Occipital lobe (tissue), 2 donors: Measurements from ENCODE around the gene GPR153. TPM values are rescaled to one million over a fixed set of nuclear protein-coding genes. Genes with fewer than 3 reads are reported as not detected.

Experiments used
- DNase-seq: peaks from one replicate; lab custom pipeline; 2025; lab: John Stamatoyannopoulos, UW
- total RNA-seq: library from RNA; depleted of rRNA; stranded (reverse); fragments of >200 nt; gene quantifications from one replicate; pipeline ENCODE4 v1.2.3, GENCODE V29; 2014

Gene GPR153
- total RNA-seq, 1 donor from 2014 or later, result 25.3 TPM

DNA sequence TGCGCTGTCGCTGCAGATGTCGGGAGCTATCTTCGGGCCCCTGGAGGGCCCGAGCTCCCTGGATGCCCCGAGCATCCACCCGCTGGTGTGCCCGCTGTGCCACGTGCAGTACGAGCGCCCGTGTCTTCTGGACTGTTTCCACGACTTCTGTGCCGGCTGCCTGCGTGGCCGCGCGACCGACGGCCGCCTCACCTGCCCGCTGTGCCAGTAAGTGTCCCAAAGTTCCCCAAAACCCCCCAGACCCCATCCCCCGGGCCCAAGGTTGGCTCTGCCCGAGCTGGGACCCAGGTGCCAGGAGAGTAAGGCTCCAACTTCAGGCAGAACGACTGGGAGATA is 54.4 kb downstream of the GPR153 start:
- no peak for DNase-seq

DNA sequence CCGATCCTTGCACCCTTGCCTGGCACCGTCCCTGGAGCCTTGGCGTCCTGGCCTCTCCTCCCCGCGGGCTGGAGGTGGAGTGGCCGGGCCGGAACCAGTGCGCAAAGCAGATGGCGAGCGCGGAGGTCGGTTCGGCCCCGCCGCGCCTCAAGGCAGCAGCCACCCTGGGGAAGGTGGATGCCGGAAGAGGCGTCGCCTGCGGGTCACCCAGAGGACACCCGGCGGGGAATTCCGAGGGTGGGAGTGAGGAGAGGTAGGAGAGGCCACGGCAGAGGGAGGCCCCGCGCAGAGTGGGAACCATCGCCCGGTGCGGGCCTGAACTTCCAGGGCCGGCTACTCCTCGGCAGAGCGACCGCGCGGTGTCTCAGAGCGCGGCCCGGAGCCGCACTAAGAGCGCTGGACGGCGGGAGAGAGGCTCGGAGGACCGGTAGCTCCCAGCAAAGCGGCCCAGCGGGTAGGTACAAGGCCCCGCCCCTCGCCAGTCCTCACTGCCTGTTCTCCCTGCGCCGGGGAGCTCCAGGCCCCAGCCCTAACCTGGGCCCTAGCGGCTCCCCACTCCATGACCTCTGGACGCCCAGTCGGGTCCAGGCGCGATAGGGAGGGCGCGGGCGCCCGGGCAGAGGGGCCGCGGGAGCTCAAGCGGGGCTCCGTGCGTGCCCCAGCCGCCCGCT is 54.9 kb downstream of the GPR153 start, which contains the start of gene RNF207:
RNF207 (plus strand) TSS at position 271 of the 671 bp plus-strand sequence. CDS start 417 bp downstream, outside the sequence.
- DNase-seq, result no peak

DNA sequence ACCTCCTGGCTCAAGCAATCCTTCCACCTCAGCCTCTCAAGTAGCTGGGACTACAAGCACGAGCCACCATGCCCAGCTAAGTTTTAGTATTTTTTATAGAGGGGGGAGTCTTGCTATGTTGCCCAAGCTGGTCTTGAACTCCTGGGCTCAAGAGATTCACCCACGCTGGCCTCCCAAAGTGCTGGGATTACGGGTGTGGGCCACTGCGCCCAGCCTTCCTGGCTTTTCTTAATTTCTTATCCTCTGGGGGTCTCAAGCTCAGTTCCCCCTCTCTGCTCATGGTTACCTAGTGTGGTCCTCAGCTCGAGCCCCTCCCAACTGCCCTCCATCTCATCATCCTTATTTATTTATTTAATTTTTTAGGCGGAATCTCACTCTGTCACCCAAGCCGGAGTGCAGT is 58.6 kb downstream of the GPR153 start:
- no peak for DNase-seq

DNA sequence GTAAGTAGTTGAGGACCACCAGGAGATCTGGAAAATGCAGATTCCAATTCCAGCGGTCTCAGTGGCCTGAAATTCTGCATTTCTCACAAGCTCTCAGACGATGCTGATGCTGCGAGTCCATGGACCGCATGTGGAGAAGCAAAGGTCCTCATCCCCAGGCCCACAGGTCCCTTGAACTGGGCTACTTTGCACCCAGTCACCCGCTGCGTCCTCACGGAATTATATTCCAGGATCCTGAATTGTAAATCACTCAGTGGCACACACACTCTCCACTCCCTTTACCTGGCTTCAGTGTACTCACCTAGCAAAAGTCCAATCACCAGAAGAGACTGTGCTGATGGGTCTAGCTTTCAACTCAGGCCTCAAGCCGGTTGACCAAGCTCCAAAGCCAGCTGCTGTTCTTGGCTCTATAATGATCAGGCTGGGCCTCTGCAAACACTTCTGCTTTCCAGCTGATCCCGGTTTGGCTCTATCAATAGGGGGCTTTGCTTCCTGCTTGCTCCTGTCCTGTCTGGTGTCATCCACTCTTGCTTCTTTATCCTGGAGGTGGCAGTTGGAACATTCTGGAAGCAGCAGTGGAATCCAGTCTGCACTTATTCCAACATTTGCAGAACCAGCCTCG is 60.6 kb downstream of the GPR153 start:
- no peak for DNase-seq

DNA sequence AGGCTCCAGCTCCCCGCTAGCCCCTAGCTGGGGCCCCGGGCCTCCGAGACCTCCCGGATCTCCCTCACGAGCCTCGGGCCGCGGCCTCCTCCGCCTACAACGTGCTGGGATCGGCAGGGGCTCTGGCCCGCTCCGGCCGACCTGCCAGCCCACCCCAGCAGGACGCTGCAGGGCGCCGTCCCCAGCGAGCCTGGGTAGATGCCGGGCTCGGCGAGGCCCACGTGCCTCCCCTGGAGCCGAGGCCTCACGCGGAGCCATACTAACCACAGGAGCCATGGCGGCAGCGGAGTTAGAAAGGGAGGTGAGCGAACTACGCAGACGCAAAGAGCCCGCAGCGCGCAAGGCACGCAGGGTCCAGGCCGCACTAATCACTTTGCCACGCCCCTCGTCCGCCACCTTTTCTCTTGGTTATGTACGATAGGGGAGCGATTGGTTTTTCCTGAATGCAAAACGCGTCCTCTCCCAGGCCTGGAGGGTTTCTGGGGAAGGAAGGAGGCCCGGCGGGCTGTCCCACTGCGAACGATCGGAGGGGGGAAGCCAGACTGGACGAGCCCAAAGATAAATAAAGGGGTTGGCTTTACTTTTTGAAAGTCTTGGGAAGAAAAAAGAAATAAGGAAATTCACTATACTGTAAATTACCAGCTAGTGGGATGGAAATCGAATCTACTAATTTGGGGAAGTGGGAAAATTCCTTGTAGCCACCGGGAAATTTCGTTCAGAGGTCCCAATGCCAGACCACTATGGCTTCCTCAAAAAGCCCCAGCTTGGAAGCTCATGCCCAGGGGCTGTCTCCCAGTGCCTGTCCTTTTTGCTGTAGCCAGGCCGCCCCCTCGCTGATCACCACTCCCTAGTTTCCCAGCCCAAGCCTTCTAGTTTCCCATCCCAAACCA is 61.4 kb downstream of the GPR153 start, which contains the start of gene RPL22:
RPL22 (minus strand) TSS at position 298 of the 890 bp plus-strand sequence; CDS start at position 276, 22 bp downstream.
- peak; percentile 96 for DNase-seq

DNA sequence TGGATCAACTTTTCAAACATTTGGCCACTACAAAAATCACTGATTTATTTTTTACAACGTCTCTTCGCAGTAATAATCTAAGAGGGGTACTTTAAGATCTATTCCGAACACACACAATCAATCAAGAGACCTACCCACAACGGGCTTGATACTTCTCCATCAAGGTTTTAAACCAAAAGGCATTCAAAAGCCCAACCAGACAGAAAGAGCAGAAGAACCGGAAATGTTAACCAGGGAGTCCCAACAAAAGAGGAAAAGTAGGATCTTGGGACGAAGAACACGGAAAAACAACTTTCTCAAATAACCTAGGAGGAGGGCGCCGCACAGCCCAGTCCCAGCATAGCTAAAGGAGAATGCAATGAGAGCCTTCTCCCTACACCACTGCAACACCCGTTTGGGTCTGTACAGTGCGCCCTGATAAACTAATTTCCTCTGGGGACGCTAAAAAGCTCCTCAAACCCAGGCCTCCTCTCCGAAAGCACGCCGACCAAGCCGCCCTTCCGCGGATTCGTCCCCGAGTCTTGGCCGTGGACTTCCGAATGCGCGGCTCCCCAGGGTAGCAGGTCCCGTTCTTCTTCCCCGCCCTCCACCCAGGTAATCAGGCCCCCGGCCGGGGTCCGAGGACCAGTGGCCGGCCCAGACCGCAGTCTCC is 62.1 kb downstream of the GPR153 start:
- DNase-seq, result no peak

DNA sequence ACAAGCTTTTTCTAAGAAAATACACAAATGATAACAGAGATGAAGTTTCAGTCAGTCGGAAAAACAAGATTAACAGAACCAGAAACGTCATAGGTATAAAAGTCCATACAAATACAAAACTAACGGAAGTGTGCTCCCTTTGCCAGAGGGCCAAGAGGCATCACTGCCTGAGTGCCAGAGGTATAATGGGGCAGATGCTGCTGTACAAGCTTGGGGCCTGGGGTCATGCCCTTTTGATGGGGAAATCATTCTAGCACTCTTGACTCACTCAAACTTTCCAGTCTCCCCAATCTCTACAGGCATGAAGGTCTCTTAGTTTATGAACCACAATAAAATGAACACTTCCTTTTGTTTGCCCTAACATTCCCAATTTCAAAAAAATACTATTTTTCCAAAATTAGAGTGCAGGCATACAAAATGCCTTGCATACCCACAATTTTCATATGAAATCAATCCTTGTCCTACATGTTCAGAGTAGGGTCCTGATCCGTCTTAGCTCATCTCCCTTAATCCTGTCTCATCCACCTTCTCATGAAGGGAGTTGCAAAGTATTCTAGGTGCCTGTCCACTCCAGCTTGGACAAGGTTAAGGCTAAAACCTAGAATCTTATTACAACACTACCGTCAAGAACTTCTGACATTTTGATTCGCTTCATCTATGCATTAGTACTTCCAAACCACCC is 63.0 kb downstream of the GPR153 start:
- no peak for DNase-seq

Other genes starting within 250 kb of the GPR153 start
- 5.1 TPM for gene KCNAB2, start 215.2 kb downstream of the GPR153 start, total RNA-seq
- 40.9 TPM for gene CHD5, start 80.8 kb downstream of the GPR153 start, total RNA-seq
- gene RPL22, start 61.5 kb downstream of the GPR153 start, total RNA-seq, result 371 TPM
- 8.7 TPM for gene RNF207, start 55.0 kb downstream of the GPR153 start, total RNA-seq
- 21.7 TPM for gene ICMT, start 25.1 kb downstream of the GPR153 start, total RNA-seq
- not detected for gene HES3, start 16.9 kb downstream of the GPR153 start, total RNA-seq
- gene ACOT7, start 132.7 kb upstream of the GPR153 start, total RNA-seq, result 27.0 TPM
- gene HES2, start 158.8 kb upstream of the GPR153 start, total RNA-seq, result 0.16 TPM
- gene ESPN, start 163.7 kb upstream of the GPR153 start, total RNA-seq, result not detected
- gene TNFRSF25, start 205.1 kb upstream of the GPR153 start, total RNA-seq, result 9.5 TPM
- 25.6 TPM for gene PLEKHG5, start 230.6 kb upstream of the GPR153 start, total RNA-seq